Measurements from ENCODE around the gene BRSK1.
"Not testable (repeated sequence)": the region's sequence is repeated elsewhere in the genome, so short reads cannot be mapped to it uniquely, and the experiment has no call there.

The BRSK1 gene

GRCh38 chr19:55320844-55321419 lies 37.1 kb downstream of the BRSK1 start:
- DNase-seq (ENCODE audit: extremely low spot score, insufficient read length, low read depth) (no peak), FAIRE-seq (no peak)

- FAIRE-seq (no peak), DNase-seq (ENCODE audit: extremely low spot score, insufficient read length, low read depth) (no peak)
Observed at GRCh38 chr19:55321466-55322137, 37.8 kb downstream of the BRSK1 start.

- FAIRE-seq, result no peak
- no peak for DNase-seq (ENCODE audit: extremely low spot score, insufficient read length, low read depth)
Observed at GRCh38 chr19:55322204-55322885, 38.5 kb downstream of the BRSK1 start.

- DNase-seq (ENCODE audit: extremely low spot score, insufficient read length, low read depth) (no peak), FAIRE-seq (no peak)
Observed at GRCh38 chr19:55324662-55325061, 40.9 kb downstream of the BRSK1 start.

DNA sequence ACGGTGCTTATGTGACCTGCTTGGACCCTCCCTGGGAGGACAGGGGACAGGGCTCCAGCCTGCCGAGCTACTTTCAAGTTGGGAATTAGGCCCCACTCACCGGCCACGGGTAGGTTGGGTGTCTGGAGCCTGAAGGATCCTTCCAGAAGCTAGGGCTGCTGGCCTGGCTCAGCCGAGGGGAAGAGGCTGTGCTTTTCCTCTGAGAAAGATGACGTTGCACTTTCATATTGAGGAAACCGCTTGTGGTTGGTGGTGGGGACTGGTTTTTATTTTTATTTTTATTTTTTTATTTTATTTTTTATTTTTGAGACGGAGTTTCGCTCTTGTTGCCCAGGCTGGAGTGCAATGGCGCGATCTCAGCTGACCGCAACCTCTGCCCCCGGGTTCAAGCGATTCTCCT lies 41.4 kb downstream of the BRSK1 start, which contains the start of gene TMEM150B:
TSS of gene TMEM150B (minus strand) at position 170 of the 400 bp plus-strand sequence. CDS start 4,305 bp downstream, outside the sequence.
- no peak for DNase-seq (ENCODE audit: extremely low spot score, insufficient read length, low read depth)
- no peak for FAIRE-seq

- DNase-seq (ENCODE audit: extremely low spot score, insufficient read length, low read depth); FAIRE-seq: not testable (repeated sequence)
Observed at GRCh38 chr19:55328774-55329318, 45.0 kb downstream of the BRSK1 start.

DNA sequence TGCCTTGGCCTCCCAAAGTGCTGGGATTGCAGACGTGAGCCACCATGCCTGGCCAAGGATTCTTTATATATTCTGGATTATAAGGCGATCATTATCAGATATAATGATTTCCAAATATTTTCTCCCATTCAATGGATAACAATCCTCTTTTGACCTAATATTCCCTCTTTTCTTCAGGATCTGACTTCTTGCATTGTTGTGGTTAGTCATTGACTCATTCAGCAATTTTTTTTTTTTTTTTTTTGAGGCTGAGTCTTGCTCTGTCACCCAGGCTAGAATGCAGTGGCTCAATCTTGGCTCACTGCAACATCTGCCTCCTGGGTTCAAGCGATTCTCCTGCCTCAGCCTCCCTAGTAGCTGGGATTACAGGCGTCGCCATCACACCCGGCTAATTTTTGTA lies 46.0 kb downstream of the BRSK1 start:
- not testable (repeated sequence) for DNase-seq (ENCODE audit: extremely low spot score, insufficient read length, low read depth); FAIRE-seq

GRCh38 chr19:55333870-55334269 lies 50.1 kb downstream of the BRSK1 start:
- FAIRE-seq, result no peak
- no peak for DNase-seq (ENCODE audit: extremely low spot score, insufficient read length, low read depth)

DNA sequence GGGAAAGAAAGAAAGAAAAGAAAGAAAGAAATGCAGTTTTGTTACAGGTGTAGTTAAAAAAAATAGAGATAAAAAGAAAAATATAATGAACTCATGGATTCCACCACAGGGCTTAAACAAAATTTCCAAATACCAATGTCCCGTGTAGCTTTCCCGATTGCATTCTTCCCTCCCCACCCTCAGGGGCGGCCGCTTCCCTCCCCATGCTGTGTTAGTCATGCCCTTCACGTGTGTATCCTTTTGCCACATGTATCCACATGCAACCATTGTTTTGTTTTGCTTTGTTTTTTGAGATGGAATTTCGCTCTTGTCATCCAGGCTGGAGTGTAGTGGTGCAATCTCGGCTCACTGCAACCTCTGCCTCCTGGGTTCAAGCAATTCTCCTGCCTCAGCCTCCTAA lies 52.3 kb downstream of the BRSK1 start:
- DNase-seq (ENCODE audit: extremely low spot score, insufficient read length, low read depth), result no peak
- FAIRE-seq, result no peak

GRCh38 chr19:55339105-55339888 lies 55.5 kb downstream of the BRSK1 start, which contains the start of gene KMT5C:
Gene KMT5C (plus strand): TSS chr19:55339876. CDS start chr19:55341937, 2,061 bp downstream.
- DNase-seq (ENCODE audit: extremely low spot score, insufficient read length, low read depth) (peak; percentile 98), FAIRE-seq (peak; percentile 100)

GRCh38 chr19:55339889-55340783 lies 56.3 kb downstream of the BRSK1 start:
- FAIRE-seq (no peak), DNase-seq (ENCODE audit: extremely low spot score, insufficient read length, low read depth) (no peak)

- DNase-seq (ENCODE audit: extremely low spot score, insufficient read length, low read depth), result no peak
- FAIRE-seq, result no peak
Observed at GRCh38 chr19:55340784-55341147, 57.0 kb downstream of the BRSK1 start.

DNA sequence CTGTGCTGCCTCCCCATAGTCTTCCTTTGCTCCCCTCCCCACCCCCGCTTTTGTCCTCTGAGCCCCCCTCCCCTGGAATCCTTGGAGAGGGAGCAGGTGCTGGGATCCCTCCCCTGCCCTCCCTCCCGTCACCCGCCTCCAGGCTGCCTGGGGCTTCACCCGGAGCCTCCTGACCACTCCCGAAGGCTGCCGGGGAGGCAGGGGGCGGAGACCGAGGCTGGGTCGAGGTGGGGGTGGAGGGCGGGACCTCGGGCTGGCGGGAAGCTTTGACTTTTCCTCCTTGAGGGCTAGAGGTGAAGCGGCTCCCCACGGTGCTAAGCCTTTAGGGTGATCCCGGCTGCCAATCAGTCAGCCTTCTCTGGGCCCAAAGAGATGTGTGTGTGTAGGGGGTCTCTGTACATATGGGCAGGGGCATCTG lies 57.4 kb downstream of the BRSK1 start:
- DNase-seq (ENCODE audit: extremely low spot score, insufficient read length, low read depth), result peak; percentile 74
- peak; percentile 89 for FAIRE-seq

- no peak for DNase-seq (ENCODE audit: extremely low spot score, insufficient read length, low read depth)
- FAIRE-seq, result no peak
Observed at GRCh38 chr19:55341595-55342531, 58.1 kb downstream of the BRSK1 start.

- FAIRE-seq (no peak), DNase-seq (ENCODE audit: extremely low spot score, insufficient read length, low read depth) (no peak)
Observed at GRCh38 chr19:55344444-55344843, 60.6 kb downstream of the BRSK1 start.

DNA sequence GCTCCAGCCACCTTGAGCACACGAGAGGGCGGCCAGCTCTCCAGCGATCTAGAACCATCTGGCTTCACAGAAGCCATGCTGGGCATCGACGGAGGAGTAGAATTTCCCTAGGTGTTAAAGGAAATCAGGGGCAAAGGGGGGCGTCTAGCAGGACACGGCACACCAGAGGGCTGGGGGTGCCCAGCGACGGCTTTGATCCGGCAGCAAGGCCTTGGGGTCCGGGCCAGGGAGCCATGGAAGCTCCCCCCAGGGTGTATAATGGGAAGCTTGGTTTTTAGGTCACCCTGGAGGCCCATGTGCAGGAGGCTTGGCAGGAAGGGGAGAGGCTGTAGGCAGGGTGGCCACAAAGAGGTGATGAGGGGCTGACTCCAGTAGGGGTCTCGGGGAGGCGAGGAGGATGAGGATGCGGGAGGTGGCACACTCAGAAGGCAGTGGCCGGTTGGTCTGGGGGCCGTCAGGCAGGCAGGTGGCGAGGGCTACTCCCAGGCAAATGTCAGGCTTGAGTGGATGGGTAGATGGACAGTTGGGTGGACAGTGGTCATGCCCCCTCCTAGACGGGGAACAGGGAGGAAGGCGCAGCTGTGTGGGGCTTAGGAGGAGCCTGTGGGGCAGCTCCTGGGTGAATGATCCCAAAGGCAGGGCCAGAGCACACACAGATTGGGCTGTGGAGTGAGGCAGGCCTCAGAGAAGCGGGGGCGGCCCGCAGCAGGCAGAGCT lies 61.5 kb downstream of the BRSK1 start:
- DNase-seq (ENCODE audit: extremely low spot score, insufficient read length, low read depth) (no peak), FAIRE-seq (no peak)

All from GM18507 (cell line).